ENCODE results near the gene ZNF652.

ZNF652 gene

DNA sequence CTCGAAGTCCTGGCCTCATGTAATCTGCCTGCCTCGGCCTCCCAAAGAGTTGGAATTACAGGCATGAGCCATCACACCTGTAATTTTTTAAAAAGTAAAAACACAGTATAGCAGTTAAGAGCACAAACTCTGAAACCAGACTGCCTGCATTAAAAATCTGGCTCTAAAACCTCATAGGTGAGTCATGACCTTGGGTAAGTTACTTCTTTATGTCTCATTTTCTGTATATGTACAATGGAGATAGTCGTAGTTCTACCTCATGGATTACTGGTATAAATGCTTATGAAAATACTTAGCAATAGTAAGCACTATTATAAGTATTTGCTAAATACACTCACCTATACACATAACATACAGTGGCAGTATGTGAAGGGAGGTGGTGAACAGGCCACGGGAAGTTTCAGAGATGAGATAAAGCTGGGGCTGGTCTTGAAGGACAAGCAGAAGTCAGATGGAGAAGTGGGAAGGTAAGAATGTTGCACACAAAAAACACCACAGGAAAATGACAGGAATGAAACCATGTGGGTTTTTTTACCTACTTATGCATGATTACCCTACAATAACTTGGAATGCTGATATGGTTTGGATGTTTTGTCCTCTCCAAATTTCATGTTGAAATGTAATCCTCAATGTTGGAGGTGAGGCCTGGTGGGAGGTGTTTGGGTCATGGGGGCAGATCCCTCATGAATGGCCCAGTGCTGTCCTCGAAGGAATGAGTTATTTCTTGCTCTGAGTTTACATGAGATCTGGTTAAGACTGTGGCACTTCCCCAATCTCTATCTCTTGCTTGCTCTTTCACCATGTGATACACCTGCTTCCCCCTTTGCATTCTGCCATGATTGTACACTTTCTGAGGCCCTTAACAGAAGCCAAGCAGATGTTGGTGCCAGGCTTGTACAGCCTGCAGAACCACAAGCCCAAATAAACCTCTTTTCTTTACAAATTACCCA, 33.9 kb downstream of the ZNF652 start:
- Histone ChIP-seq H3K9me3 (ENCODE audit: severe bottlenecking) (no peaks in the 10 kb centered on the region), H3K27ac (ENCODE audit: poor library complexity, severe bottlenecking) (no peak overlapping the region), H3K27me3 (ENCODE audit: insufficient read depth, poor library complexity, severe bottlenecking) (no peaks in the 10 kb centered on the region), H3K36me3 (ENCODE audit: low read depth) (no peaks in the 10 kb centered on the region), H3K4me3 (ENCODE audit: severe bottlenecking) (no peak overlapping the region), H3K4me1 (ENCODE audit: insufficient read depth, poor library complexity, severe bottlenecking) (no peaks in the 10 kb centered on the region)
- DNase-seq (ENCODE audit: low spot score) (no peak), ATAC-seq (ENCODE audit: low read depth) (no peak)
- TF ChIP-seq, protein P1, sequence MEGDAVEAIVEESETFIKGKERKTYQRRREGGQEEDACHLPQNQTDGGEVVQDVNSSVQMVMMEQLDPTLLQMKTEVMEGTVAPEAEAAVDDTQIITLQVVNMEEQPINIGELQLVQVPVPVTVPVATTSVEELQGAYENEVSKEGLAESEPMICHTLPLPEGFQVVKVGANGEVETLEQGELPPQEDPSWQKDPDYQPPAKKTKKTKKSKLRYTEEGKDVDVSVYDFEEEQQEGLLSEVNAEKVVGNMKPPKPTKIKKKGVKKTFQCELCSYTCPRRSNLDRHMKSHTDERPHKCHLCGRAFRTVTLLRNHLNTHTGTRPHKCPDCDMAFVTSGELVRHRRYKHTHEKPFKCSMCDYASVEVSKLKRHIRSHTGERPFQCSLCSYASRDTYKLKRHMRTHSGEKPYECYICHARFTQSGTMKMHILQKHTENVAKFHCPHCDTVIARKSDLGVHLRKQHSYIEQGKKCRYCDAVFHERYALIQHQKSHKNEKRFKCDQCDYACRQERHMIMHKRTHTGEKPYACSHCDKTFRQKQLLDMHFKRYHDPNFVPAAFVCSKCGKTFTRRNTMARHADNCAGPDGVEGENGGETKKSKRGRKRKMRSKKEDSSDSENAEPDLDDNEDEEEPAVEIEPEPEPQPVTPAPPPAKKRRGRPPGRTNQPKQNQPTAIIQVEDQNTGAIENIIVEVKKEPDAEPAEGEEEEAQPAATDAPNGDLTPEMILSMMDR (IDR thresholded peaks at IDR 0.05; ENCODE audit: poor library complexity, severe bottlenecking) = no peak

DNA sequence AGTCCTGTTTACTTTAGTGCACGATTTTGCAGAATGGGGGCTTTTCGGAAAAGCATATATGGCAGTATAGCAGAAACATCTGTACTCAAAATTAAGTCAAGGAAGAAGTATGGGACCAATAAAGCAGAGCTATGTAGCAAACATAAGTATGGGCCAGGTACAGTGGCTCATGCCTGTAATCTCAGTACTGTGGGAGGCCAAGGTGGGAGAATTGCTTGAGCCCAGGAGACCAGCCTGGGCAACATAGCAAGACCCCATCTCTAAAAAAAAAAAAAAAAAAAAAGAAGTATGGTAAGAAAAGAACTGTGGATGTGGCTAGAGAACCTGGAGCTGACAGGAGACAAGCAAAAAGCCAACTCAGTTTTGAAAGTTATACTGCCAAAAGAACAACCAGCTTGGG, 36.1 kb downstream of the ZNF652 start:
- ATAC-seq (ENCODE audit: low read depth) (no peak), DNase-seq (ENCODE audit: low spot score) (no peak)
- Histone ChIP-seq H3K4me3 (ENCODE audit: severe bottlenecking) (no peak overlapping the region), H3K27ac (ENCODE audit: poor library complexity, severe bottlenecking) (no peak overlapping the region), H3K36me3 (ENCODE audit: low read depth) (peaks cover 10% of the 10 kb centered on the region), H3K27me3 (ENCODE audit: insufficient read depth, poor library complexity, severe bottlenecking) (no peaks in the 10 kb centered on the region), H3K4me1 (ENCODE audit: insufficient read depth, poor library complexity, severe bottlenecking) (peaks cover 3% of the 10 kb centered on the region), H3K9me3 (ENCODE audit: severe bottlenecking) (no peaks in the 10 kb centered on the region)
- TF ChIP-seq, protein P1 (IDR thresholded peaks at IDR 0.05; ENCODE audit: poor library complexity, severe bottlenecking) = no peak

DNA sequence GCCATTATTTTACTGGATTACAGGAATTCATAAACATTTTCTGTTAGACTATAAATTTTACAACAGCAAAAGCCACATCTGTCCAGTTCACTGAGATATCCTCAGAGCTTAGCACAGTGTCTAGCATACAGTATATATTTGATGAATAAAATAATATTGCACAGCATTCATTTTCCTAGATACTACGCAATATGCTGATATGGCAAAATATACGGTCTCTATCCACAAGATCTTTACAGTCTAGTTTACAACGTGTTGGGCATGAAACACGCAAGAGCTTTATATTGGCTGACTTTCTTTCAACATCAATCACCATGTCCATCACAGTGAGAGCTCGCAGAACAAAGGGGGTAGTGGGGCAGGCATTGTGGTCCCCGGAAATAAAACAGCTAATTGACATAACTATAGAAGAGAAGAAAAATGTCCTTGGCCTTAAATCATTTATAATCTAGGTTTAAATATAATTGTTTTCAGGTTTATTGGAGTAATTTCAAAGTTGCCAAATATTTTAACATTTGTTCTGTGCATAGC, 43.5 kb downstream of the ZNF652 start:
- peaks cover 8% of the 10 kb centered on the region for H3K4me1 ChIP-seq (ENCODE audit: insufficient read depth, poor library complexity, severe bottlenecking)
- H3K36me3 ChIP-seq (ENCODE audit: low read depth) = peaks cover 22% of the 10 kb centered on the region
- no peak overlapping the region for H3K27ac ChIP-seq (ENCODE audit: poor library complexity, severe bottlenecking)
- TF ChIP-seq, protein P1 (IDR thresholded peaks at IDR 0.05; ENCODE audit: poor library complexity, severe bottlenecking) = no peak
- H3K27me3 ChIP-seq (ENCODE audit: insufficient read depth, poor library complexity, severe bottlenecking) = no peaks in the 10 kb centered on the region
- no peaks in the 10 kb centered on the region for H3K9me3 ChIP-seq (ENCODE audit: severe bottlenecking)
- no peak for ATAC-seq (ENCODE audit: low read depth)
- no peak overlapping the region for H3K4me3 ChIP-seq (ENCODE audit: severe bottlenecking)
- DNase-seq (ENCODE audit: low spot score) = no peak

DNA sequence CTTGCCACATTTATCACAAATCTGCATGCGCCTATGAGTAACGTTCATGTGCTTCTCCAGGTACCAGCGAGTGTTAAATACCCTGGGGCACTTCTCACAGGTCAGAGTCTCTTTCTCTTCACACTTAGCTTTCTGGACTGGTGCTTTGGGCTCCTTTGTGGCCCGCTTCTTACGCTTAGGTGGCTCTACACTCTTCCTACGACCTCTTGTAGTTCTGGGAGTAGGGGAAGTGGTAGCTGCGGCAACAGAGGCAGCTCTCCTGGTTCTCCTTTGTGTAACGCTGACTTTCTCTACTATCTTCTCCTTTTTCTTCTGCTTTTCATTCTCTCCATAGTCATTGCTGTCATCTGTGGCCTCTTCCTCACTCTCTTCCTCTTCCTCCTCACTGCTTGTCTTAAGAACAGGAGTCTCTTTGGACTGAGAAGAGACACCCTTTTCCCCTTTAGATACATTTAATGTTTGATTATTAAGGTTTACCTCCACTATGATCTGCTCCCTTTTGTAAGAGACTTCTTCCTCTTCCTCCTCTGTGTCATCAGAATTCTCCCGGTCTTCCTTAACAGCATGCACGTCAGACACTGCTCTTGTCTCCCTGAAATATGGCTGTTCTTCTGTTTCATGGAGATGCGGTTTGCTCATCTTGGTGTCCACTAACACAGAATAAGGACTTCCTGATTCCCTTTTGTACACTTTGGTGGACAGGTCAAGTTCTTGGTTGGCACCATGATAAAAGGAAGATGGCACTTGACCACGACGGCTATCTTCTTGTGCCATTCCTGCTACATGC, 45.0 kb downstream of the ZNF652 start:
- no peak overlapping the region for H3K27ac ChIP-seq (ENCODE audit: poor library complexity, severe bottlenecking)
- ATAC-seq (ENCODE audit: low read depth) (no peak), DNase-seq (ENCODE audit: low spot score) (no peak)
- no peaks in the 10 kb centered on the region for H3K9me3 ChIP-seq (ENCODE audit: severe bottlenecking)
- H3K4me3 ChIP-seq (ENCODE audit: severe bottlenecking) = no peak overlapping the region
- TF ChIP-seq, protein P1 (IDR thresholded peaks at IDR 0.05; ENCODE audit: poor library complexity, severe bottlenecking) = no peak
- peaks cover 26% of the 10 kb centered on the region for H3K36me3 ChIP-seq (ENCODE audit: low read depth)
- H3K4me1 ChIP-seq (ENCODE audit: insufficient read depth, poor library complexity, severe bottlenecking) = peaks cover 8% of the 10 kb centered on the region
- H3K27me3 ChIP-seq (ENCODE audit: insufficient read depth, poor library complexity, severe bottlenecking) = no peaks in the 10 kb centered on the region
